Neural progenitor cell (in vitro differentiated cells): Measurements from ENCODE around the gene GPR161.

ENCODE experiments used
- CTCF ChIP-seq: fragments of 200-600 bp; sonication (generic); IDR thresholded peaks from 2 replicates; pipeline ENCODE4 v1.5.1; 2017; ENCODE audit warnings: antibody characterized with exemption, mild to moderate bottlenecking
- EZH2 ChIP-seq: fragments of 200-600 bp; sonication (generic); IDR thresholded peaks from 2 replicates; pipeline ENCODE4 v1.6.1; 2017; ENCODE audit warnings: antibody characterized with exemption, mild to moderate bottlenecking, moderate library complexity

DNA sequence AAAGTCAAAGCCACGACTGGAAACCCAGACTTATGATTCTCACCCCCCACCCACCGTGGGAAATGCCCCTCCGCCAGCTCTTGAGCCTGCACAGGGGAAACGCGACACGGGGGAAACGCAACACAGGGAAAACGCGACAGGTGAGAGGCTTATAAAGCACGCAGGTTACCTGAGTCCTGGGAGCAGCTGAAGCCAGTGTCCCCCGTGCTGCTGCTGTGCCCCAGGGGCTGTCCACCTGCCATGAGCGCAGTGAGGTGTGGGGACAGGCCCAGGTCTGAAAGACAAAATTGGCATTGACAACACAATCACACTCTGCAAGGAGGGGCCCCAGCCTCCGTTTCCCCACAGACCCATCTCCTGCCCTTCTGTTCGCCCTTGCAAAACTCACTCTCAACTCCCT lies 46.3 kb downstream of the GPR161 start:
- TF ChIP-seq CTCF: no peak
- no peak for TF ChIP-seq EZH2
